Lower leg skin (tissue), 3 donors: Measurements from ENCODE around the gene EVI5L.

ENCODE experiments used
- POLR2A ChIP-seq, 2 donors: fragments of 450-650 bp; IDR thresholded peaks; one replicate each; pipeline ENCODE4 v1.6.1; 2016 to 2017; ENCODE audit warnings: antibody characterized with exemption in 2 of 2, mild to moderate bottlenecking in 1 of 2, moderate library complexity in 1 of 2
- TF ChIP-seq, protein P1 (sequence below), 3 donors: fragments of 450-650 bp; IDR thresholded peaks; one replicate each; pipeline ENCODE4 v1.5.1; 2016; ENCODE audit warnings: antibody characterized with exemption in 3 of 3, mild to moderate bottlenecking in 3 of 3, moderate library complexity in 2 of 3

DNA sequence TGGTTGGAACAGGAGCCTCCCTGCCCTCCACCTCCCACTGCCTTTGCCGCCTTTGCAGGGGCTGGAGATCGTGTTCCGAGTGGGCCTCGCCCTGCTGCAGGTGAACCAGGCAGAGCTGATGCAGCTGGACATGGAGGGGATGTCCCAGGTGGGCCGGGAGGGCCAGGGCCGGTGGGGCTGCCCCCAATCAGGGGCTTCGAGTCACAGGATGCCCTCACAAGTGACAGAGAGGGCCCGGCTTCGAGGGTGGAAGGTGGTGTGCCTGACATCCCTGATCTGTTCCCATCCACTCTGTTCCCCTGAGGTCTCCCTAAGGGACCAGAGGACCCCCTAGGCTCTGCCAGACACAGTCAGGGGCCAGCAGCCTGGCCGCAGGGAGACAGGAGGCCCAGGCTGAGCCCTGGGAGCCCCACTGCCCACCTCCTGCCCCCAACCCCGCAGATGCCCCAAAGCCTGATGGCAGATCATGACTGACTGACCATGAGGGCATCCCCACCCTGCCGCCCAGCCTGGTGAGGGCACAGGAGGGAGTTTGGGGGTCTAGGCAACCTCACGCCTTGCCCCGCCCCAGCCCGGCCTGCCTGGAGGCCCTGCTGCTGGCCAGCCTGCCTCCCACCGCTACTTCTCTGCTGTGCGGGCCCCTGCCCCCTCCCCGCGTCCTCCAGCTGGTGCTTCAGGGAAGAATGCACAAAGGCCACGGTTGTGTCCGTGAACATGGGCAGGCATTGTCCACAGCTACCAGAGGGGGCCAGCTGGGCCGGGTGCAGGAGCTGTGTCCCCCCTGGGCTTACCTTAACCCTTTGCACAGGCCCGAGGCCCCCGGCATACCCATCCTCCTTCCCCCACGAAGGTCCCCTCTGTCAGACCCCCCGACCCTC is 21.8 kb downstream of the EVI5L start:
- TF ChIP-seq, protein P1, sequence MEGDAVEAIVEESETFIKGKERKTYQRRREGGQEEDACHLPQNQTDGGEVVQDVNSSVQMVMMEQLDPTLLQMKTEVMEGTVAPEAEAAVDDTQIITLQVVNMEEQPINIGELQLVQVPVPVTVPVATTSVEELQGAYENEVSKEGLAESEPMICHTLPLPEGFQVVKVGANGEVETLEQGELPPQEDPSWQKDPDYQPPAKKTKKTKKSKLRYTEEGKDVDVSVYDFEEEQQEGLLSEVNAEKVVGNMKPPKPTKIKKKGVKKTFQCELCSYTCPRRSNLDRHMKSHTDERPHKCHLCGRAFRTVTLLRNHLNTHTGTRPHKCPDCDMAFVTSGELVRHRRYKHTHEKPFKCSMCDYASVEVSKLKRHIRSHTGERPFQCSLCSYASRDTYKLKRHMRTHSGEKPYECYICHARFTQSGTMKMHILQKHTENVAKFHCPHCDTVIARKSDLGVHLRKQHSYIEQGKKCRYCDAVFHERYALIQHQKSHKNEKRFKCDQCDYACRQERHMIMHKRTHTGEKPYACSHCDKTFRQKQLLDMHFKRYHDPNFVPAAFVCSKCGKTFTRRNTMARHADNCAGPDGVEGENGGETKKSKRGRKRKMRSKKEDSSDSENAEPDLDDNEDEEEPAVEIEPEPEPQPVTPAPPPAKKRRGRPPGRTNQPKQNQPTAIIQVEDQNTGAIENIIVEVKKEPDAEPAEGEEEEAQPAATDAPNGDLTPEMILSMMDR (IDR thresholded peaks at IDR 0.05) = no peak
- TF ChIP-seq POLR2A (IDR thresholded peaks at IDR 0.05) = no peak
